Measurements from ENCODE around the gene TBC1D17. TPM values are rescaled to one million over a fixed set of nuclear protein-coding genes. Genes with fewer than 3 reads are reported as not detected.

TBC1D17 gene
- total RNA-seq, 3 donors from 2014 or later = 33.7 to 55.7 (median 45.1) TPM

- no peak overlapping the region for H3K4me3 ChIP-seq
- TF ChIP-seq, protein P1, sequence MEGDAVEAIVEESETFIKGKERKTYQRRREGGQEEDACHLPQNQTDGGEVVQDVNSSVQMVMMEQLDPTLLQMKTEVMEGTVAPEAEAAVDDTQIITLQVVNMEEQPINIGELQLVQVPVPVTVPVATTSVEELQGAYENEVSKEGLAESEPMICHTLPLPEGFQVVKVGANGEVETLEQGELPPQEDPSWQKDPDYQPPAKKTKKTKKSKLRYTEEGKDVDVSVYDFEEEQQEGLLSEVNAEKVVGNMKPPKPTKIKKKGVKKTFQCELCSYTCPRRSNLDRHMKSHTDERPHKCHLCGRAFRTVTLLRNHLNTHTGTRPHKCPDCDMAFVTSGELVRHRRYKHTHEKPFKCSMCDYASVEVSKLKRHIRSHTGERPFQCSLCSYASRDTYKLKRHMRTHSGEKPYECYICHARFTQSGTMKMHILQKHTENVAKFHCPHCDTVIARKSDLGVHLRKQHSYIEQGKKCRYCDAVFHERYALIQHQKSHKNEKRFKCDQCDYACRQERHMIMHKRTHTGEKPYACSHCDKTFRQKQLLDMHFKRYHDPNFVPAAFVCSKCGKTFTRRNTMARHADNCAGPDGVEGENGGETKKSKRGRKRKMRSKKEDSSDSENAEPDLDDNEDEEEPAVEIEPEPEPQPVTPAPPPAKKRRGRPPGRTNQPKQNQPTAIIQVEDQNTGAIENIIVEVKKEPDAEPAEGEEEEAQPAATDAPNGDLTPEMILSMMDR (IDR thresholded peaks at IDR 0.05) = no peak
- ATAC-seq = no peak
- DNase-seq = no peak
- no peaks in the 10 kb centered on the region for H3K36me3 ChIP-seq (ENCODE audit: low read depth)
- intact Hi-C loops (cut with DNase I, micrococcal nuclease) = no loop called here
- H3K4me1 ChIP-seq (ENCODE audit: low read depth) = no peaks in the 10 kb centered on the region
- H3K9me3 ChIP-seq = no peaks in the 10 kb centered on the region
These were observed 31.2 kb downstream of the TBC1D17 start for GRCh38 chr19:49908480-49909420.

GRCh38 chr19:49910179-49910578, 32.7 kb downstream of the TBC1D17 start:
- Histone ChIP-seq H3K36me3 (ENCODE audit: low read depth) (no peaks in the 10 kb centered on the region), H3K9me3 (no peaks in the 10 kb centered on the region), H3K4me3 (no peak overlapping the region), H3K4me1 (ENCODE audit: low read depth) (no peaks in the 10 kb centered on the region)
- DNase-seq (no peak), ATAC-seq (no peak)
- TF ChIP-seq, protein P1 (IDR thresholded peaks at IDR 0.05) = no peak
- intact Hi-C loops (cut with DNase I, micrococcal nuclease) = no loop called here

DNA sequence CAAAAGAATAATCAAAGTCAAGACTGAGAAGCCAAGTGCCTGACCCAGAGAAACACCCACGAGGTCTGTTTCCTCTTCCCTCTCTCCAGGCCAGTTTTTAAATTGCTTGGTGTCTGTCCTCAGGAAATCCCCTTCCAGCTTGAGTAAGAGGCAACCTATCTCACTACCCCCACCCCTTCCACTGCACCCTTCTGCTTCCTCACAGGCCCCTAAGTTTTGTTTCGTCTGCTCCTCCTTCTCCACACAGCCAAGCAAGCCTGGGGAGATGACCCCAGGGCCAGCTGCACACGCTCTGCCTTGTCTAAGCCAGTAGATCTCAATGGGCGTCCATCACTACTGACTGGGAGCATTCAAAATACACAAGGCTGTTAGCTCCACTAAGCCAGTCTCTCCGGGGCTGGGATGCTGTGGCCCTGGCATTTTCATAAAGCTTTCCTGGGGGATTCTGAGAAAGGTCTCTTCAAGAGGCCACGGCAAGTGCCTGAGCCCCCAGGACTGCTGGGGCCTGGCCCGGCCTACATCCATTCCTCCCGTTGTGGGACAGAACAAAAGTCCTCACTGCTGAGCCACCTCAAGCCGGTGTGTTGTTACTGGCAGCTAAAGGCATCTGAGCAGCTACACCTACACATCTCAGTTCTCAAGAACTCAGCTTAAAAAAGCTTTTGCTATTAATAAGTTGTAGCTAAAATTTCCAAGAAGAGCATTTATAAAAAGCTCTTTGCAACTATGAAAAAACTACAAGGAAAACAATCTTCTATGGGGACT, 34.1 kb downstream of the TBC1D17 start:
- TF ChIP-seq, protein P1 (IDR thresholded peaks at IDR 0.05) = no peak
- H3K36me3 ChIP-seq (ENCODE audit: low read depth) = no peaks in the 10 kb centered on the region
- ATAC-seq (peak; percentile 35), DNase-seq (peak in 1 of 3 donors; percentile 12)
- no peaks in the 10 kb centered on the region for H3K9me3 ChIP-seq
- intact Hi-C loops (cut with DNase I, micrococcal nuclease) = no loop called here
- H3K4me1 ChIP-seq (ENCODE audit: low read depth) = no peaks in the 10 kb centered on the region
- no peak overlapping the region for H3K4me3 ChIP-seq

GRCh38 chr19:49912965-49913685, 35.6 kb downstream of the TBC1D17 start:
- TF ChIP-seq, protein P1 (IDR thresholded peaks at IDR 0.05) = no peak
- H3K36me3 ChIP-seq (ENCODE audit: low read depth) = no peaks in the 10 kb centered on the region
- no peak overlapping the region for H3K4me3 ChIP-seq
- ATAC-seq (no peak), DNase-seq (no peak)
- no peaks in the 10 kb centered on the region for H3K4me1 ChIP-seq (ENCODE audit: low read depth)
- intact Hi-C loops (cut with DNase I, micrococcal nuclease) = no loop called here
- H3K9me3 ChIP-seq = no peaks in the 10 kb centered on the region

- no peak for ATAC-seq
- no peak overlapping the region for H3K4me3 ChIP-seq
- no peak for DNase-seq
- no peaks in the 10 kb centered on the region for H3K9me3 ChIP-seq
- TF ChIP-seq, protein P1 (IDR thresholded peaks at IDR 0.05) = no peak
- intact Hi-C loops (cut with DNase I, micrococcal nuclease) = no loop called here
- H3K4me1 ChIP-seq (ENCODE audit: low read depth) = no peaks in the 10 kb centered on the region
- H3K36me3 ChIP-seq (ENCODE audit: low read depth) = no peaks in the 10 kb centered on the region
These were observed 36.2 kb downstream of the TBC1D17 start for GRCh38 chr19:49913720-49914119.

All from mucosa of descending colon (tissue), 3 donors.